ENCODE results near the gene CTCF.
"Not testable (repeated sequence)": the region's sequence is repeated elsewhere in the genome, so short reads cannot be mapped to it uniquely, and the experiment has no call there.

CTCF gene

GRCh38 chr16:67525176-67525860 lies 37.0 kb upstream of the CTCF start:
- Histone ChIP-seq H3K9ac (ENCODE audit: low read length in 2 of 2) (no peak overlapping the region), H3K36me3 (ENCODE audit: control insufficient read depth in 2 of 2, insufficient read depth in 2 of 2, low read length in 2 of 2) (no peaks in the 10 kb centered on the region), H3K4me1 (ENCODE audit: control insufficient read depth, insufficient read depth, low read length) (peaks cover 25% of the 10 kb centered on the region), H3K27ac (ENCODE audit: low read length) (no peak overlapping the region), H3K9me3 (ENCODE audit: control insufficient read depth in 2 of 2, low read length in 2 of 2) (no peaks in the 10 kb centered on the region), H3K27me3 (ENCODE audit: control insufficient read depth in 1 of 2, insufficient read depth in 2 of 2, low read length in 2 of 2) (no peaks in the 10 kb centered on the region), H3K4me3 (ENCODE audit: low read length in 2 of 2) (no peak overlapping the region)

- Histone ChIP-seq H3K36me3 (ENCODE audit: control insufficient read depth in 2 of 2, insufficient read depth in 2 of 2, low read length in 2 of 2) (no peaks in the 10 kb centered on the region), H3K4me3 (ENCODE audit: low read length in 2 of 2) (no peak overlapping the region), H3K4me1 (ENCODE audit: control insufficient read depth, insufficient read depth, low read length) (peaks cover 34% of the 10 kb centered on the region), H3K27ac (ENCODE audit: low read length) (no peak overlapping the region), H3K9me3 (ENCODE audit: control insufficient read depth in 2 of 2, low read length in 2 of 2) (no peaks in the 10 kb centered on the region), H3K9ac (ENCODE audit: low read length in 2 of 2) (no peak overlapping the region), H3K27me3 (ENCODE audit: control insufficient read depth in 1 of 2, insufficient read depth in 2 of 2, low read length in 2 of 2) (no peaks in the 10 kb centered on the region)
Observed at GRCh38 chr16:67526149-67526791, 36.1 kb upstream of the CTCF start.

GRCh38 chr16:67528222-67528869 lies 34.0 kb upstream of the CTCF start, which contains the start of gene RIPOR1:
Gene RIPOR1 (plus strand): TSS chr16:67528829. CDS start chr16:67538447, 9,618 bp downstream.
- Histone ChIP-seq H3K27me3 (ENCODE audit: control insufficient read depth in 1 of 2, insufficient read depth in 2 of 2, low read length in 2 of 2) (no peaks in the 10 kb centered on the region), H3K9me3 (ENCODE audit: control insufficient read depth in 2 of 2, low read length in 2 of 2) (no peaks in the 10 kb centered on the region), H3K4me3 (ENCODE audit: low read length in 2 of 2) (peak within 1 kb of the TSS; percentile 83 to 91), H3K9ac (ENCODE audit: low read length in 2 of 2) (peak within 1 kb of the TSS; percentile 57 to 95), H3K27ac (ENCODE audit: low read length) (peak within 1 kb of the TSS; percentile 85), H3K4me1 (ENCODE audit: control insufficient read depth, insufficient read depth, low read length) (peaks cover 40% of the 10 kb centered on the region), H3K36me3 (ENCODE audit: control insufficient read depth in 2 of 2, insufficient read depth in 2 of 2, low read length in 2 of 2) (no peaks in the 10 kb centered on the region)

GRCh38 chr16:67528870-67529581 lies 33.3 kb upstream of the CTCF start:
- Histone ChIP-seq H3K27ac (ENCODE audit: low read length) (peak overlapping the region; percentile 85), H3K4me3 (ENCODE audit: low read length in 2 of 2) (peak overlapping the region; percentile 83 to 91), H3K9me3 (ENCODE audit: control insufficient read depth in 2 of 2, low read length in 2 of 2) (no peaks in the 10 kb centered on the region), H3K36me3 (ENCODE audit: control insufficient read depth in 2 of 2, insufficient read depth in 2 of 2, low read length in 2 of 2) (no peaks in the 10 kb centered on the region), H3K4me1 (ENCODE audit: control insufficient read depth, insufficient read depth, low read length) (peaks cover 43% of the 10 kb centered on the region), H3K27me3 (ENCODE audit: control insufficient read depth in 1 of 2, insufficient read depth in 2 of 2, low read length in 2 of 2) (no peaks in the 10 kb centered on the region), H3K9ac (ENCODE audit: low read length in 2 of 2) (peak overlapping the region; percentile 57 to 95)

GRCh38 chr16:67529582-67530012 lies 32.7 kb upstream of the CTCF start:
- H3K27ac ChIP-seq (ENCODE audit: low read length): peak overlapping the region; percentile 85
- H3K9ac ChIP-seq (ENCODE audit: low read length in 2 of 2): peak overlapping the region; percentile 57 to 95
- H3K9me3 ChIP-seq (ENCODE audit: control insufficient read depth in 2 of 2, low read length in 2 of 2): no peaks in the 10 kb centered on the region
- H3K36me3 ChIP-seq (ENCODE audit: control insufficient read depth in 2 of 2, insufficient read depth in 2 of 2, low read length in 2 of 2): no peaks in the 10 kb centered on the region
- peaks cover 43% of the 10 kb centered on the region for H3K4me1 ChIP-seq (ENCODE audit: control insufficient read depth, insufficient read depth, low read length)
- H3K4me3 ChIP-seq (ENCODE audit: low read length in 2 of 2): peak overlapping the region; percentile 83 to 91
- H3K27me3 ChIP-seq (ENCODE audit: control insufficient read depth in 1 of 2, insufficient read depth in 2 of 2, low read length in 2 of 2): no peaks in the 10 kb centered on the region

- H3K4me3 ChIP-seq (ENCODE audit: low read length in 2 of 2): peak overlapping the region; percentile 83 to 91
- H3K36me3 ChIP-seq (ENCODE audit: control insufficient read depth in 2 of 2, insufficient read depth in 2 of 2, low read length in 2 of 2): no peaks in the 10 kb centered on the region
- peak overlapping the region; percentile 57 to 95 for H3K9ac ChIP-seq (ENCODE audit: low read length in 2 of 2)
- peaks cover 43% of the 10 kb centered on the region for H3K4me1 ChIP-seq (ENCODE audit: control insufficient read depth, insufficient read depth, low read length)
- H3K27me3 ChIP-seq (ENCODE audit: control insufficient read depth in 1 of 2, insufficient read depth in 2 of 2, low read length in 2 of 2): no peaks in the 10 kb centered on the region
- H3K27ac ChIP-seq (ENCODE audit: low read length): peak overlapping the region; percentile 85
- no peaks in the 10 kb centered on the region for H3K9me3 ChIP-seq (ENCODE audit: control insufficient read depth in 2 of 2, low read length in 2 of 2)
Observed at GRCh38 chr16:67530013-67530939, 32.0 kb upstream of the CTCF start.

GRCh38 chr16:67531247-67531646 lies 31.1 kb upstream of the CTCF start:
- peak overlapping the region in 1 of 2 donors; percentile 91 for H3K4me3 ChIP-seq (ENCODE audit: low read length in 2 of 2)
- H3K36me3 ChIP-seq (ENCODE audit: control insufficient read depth in 2 of 2, insufficient read depth in 2 of 2, low read length in 2 of 2): no peaks in the 10 kb centered on the region
- H3K9ac ChIP-seq (ENCODE audit: low read length in 2 of 2): no peak overlapping the region
- peaks cover 43% of the 10 kb centered on the region for H3K4me1 ChIP-seq (ENCODE audit: control insufficient read depth, insufficient read depth, low read length)
- H3K27me3 ChIP-seq (ENCODE audit: control insufficient read depth in 1 of 2, insufficient read depth in 2 of 2, low read length in 2 of 2): no peaks in the 10 kb centered on the region
- peak overlapping the region; percentile 41 for H3K27ac ChIP-seq (ENCODE audit: low read length)
- H3K9me3 ChIP-seq (ENCODE audit: control insufficient read depth in 2 of 2, low read length in 2 of 2): no peaks in the 10 kb centered on the region

GRCh38 chr16:67533024-67533560 lies 29.2 kb upstream of the CTCF start:
- Histone ChIP-seq H3K4me3 (ENCODE audit: low read length in 2 of 2) (no peak overlapping the region), H3K4me1 (ENCODE audit: control insufficient read depth, insufficient read depth, low read length) (peaks cover 53% of the 10 kb centered on the region), H3K9ac (ENCODE audit: low read length in 2 of 2) (no peak overlapping the region), H3K27ac (ENCODE audit: low read length) (no peak overlapping the region), H3K27me3 (ENCODE audit: control insufficient read depth in 1 of 2, insufficient read depth in 2 of 2, low read length in 2 of 2) (no peaks in the 10 kb centered on the region), H3K36me3 (ENCODE audit: control insufficient read depth in 2 of 2, insufficient read depth in 2 of 2, low read length in 2 of 2) (no peaks in the 10 kb centered on the region), H3K9me3 (ENCODE audit: control insufficient read depth in 2 of 2, low read length in 2 of 2) (no peaks in the 10 kb centered on the region)

GRCh38 chr16:67533987-67534386 lies 28.3 kb upstream of the CTCF start:
- H3K36me3 ChIP-seq (ENCODE audit: control insufficient read depth in 2 of 2, insufficient read depth in 2 of 2, low read length in 2 of 2); H3K27me3 ChIP-seq (ENCODE audit: control insufficient read depth in 1 of 2, insufficient read depth in 2 of 2, low read length in 2 of 2); H3K9me3 ChIP-seq (ENCODE audit: control insufficient read depth in 2 of 2, low read length in 2 of 2); H3K4me3 ChIP-seq (ENCODE audit: low read length in 2 of 2); H3K9ac ChIP-seq (ENCODE audit: low read length in 2 of 2); H3K27ac ChIP-seq (ENCODE audit: low read length): not testable (repeated sequence)
- peaks cover 57% of the 10 kb centered on the region for H3K4me1 ChIP-seq (ENCODE audit: control insufficient read depth, insufficient read depth, low read length)
